Measurements from ENCODE around the gene SHISA4. TPM values are rescaled to one million over a fixed set of nuclear protein-coding genes. Genes with fewer than 3 reads are reported as not detected.

Gene SHISA4
- total RNA-seq, 4 donors from 2014 or later: 13.9 to 29.7 (median 15.9) TPM

DNA sequence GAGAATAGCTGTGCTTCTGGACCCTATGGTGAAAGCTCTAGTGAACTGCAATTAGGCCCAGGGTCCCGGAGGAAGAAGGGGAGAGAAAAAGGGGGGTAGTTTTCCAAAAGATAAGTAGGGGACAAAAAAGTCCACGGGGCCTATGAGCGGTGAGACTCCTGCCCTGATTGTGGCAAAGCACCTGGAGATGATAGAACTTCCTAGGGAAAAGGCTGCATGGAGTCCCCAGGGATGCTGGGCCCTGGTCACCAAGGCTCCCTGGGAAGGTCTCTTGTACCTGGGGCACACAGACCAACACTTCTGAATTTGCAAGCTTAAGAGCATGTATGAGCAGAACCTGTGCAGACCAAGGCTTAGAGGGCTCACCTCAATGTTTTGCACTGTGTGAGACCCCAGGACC is 5.4 kb upstream of the SHISA4 start:
- no peak for TF ChIP-seq CTCF (IDR thresholded peaks at IDR 0.05; ENCODE audit: low read depth)

- TF ChIP-seq CTCF (IDR thresholded peaks at IDR 0.05; ENCODE audit: low read depth): no peak
Observed at GRCh38 chr1:201883786-201884185, 4.9 kb upstream of the SHISA4 start.

DNA sequence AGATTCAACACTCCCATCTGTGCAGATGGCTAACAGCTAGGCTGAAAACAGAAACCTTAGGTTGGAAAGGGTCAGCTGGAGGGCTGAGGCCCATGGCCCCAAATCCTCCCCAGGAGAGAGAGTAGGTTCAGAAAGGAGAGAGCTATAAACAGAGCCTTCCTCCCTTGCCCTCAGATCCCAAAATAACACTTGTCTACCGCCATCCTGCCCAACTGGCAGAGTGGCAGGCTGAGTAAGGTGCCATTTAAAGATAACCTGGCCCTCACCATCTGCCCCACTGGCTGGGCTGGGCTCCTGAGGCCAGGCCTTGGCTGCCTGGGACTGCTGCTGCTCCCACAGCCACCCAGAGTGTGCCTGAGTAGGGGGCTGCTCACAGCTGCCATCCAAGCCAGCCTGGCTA is 4.3 kb upstream of the SHISA4 start:
- no peak for TF ChIP-seq CTCF (IDR thresholded peaks at IDR 0.05; ENCODE audit: low read depth)

DNA sequence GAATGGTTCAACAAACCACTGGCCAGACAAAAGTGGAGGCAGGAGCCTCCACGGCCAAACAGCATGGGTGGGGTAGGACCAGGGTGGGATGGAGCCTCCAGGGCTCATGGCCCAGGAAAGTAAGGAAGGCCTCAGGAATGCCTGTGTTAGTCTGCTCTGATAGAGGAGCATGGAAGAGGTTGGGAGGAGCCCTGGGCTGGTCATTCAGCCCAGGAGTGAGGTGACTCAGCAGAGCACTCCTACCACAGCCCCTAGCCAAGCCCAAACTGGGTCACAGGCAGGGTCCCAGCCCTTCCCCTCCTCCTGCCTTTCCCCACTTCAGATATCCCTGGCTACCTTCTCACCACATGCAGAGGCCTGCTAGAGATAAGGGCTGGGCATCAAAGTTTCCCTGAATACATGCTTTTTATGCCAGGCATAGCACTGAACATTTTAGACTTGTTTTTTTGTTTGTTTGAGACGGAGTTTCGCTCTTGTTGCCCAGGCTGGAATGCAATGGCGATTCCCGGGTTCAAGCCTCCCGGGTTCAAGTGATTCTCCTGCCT is 3.1 kb upstream of the SHISA4 start:
- TF ChIP-seq CTCF (IDR thresholded peaks at IDR 0.05; ENCODE audit: low read depth): no peak

DNA sequence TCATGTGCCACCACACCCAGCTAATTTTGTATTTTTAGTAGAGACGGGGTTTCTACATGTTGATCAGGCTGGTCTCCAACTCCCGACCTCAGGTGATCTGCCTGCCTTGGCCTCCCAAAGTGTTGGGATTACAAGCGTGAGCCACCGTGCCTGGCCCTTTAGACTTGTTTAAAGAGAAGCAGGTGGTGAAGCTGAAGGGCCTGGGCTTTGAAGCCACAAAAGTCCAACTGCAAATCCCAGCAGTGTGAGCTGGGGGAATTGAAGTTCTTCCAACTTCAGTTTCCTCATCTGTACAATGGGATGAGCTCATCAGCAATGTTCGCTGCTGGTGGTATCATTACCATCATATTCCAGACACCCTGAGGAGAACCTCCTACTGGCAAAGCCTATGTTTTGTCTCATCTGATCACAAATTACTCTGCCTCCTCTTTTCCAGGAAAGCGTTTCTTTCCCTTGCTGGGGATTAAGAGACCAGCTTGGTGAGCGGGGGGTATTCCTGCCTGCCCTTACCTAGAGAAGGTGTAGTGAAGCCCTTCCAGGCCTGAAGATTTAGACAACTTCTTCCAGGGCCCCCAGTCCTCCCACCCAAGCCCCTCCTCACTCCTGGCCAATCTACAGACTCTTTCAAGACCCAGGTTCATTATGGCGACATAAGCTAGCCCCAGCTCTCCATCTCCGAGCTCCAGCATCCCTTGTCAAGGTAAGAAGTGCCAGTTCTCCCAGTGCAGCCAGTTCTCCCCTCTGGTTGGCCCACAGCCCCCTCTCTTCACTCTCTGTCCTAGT is 2.4 kb upstream of the SHISA4 start:
- no peak for TF ChIP-seq CTCF (IDR thresholded peaks at IDR 0.05; ENCODE audit: low read depth)

GRCh38 chr1:201887116-201887866 is 1.4 kb upstream of the SHISA4 start:
- no peak for TF ChIP-seq CTCF (IDR thresholded peaks at IDR 0.05; ENCODE audit: low read depth)
